Left ventricle myocardium inferior (tissue), 1 donor: ENCODE results near the gene AGAP1. TPM values are rescaled to one million over a fixed set of nuclear protein-coding genes. Genes with fewer than 3 reads are reported as not detected.

Experiments
- DNase-seq: peaks from one replicate; pipeline ENCODE4 v3.0.0-alpha.2; 2020
- H3K27ac ChIP-seq: fragments of 200-600 bp; replicated peaks from 2 replicates; pipeline ENCODE4 v1.8.0; 2021
- H3K27me3 ChIP-seq: fragments of 200-600 bp; 2 replicates; pipeline ENCODE4 v1.8.0; 2021; ENCODE audit warnings: low read depth
- H3K36me3 ChIP-seq: fragments of 200-600 bp; 2 replicates; pipeline ENCODE4 v1.8.0; 2021
- H3K4me1 ChIP-seq: fragments of 200-600 bp; 2 replicates; pipeline ENCODE4 v1.8.0; 2021
- H3K4me3 ChIP-seq: fragments of 200-600 bp; 2 replicates; pipeline ENCODE4 v1.8.0; 2021; ENCODE audit warnings: mild to moderate bottlenecking, moderate library complexity
- H3K9me3 ChIP-seq: fragments of 200-600 bp; replicated peaks from 2 replicates; pipeline ENCODE4 v1.8.0; 2021
- CTCF ChIP-seq: fragments of 200-600 bp; IDR thresholded peaks from 2 replicates; pipeline ENCODE4 v1.8.0; 2021; ENCODE audit warnings: antibody characterized with exemption, mild to moderate bottlenecking, borderline replicate concordance
- intact Hi-C: fragments of 100-400 bp; cut with micrococcal nuclease; formaldehyde crosslinking; loops from one replicate; pipeline ENCODE4 v1.11.0; 2022
- total RNA-seq: library from RNA; stranded (reverse); fragmentation: NEBNext Ultra II Directional; extraction: Animal tissue kit (Norgen Biotek cat#: 25700); gene quantifications from one replicate; pipeline ENCODE4 v1.2.1, GENCODE V29; 2021
- donor health status: DM: no; HTN: yes; CAD: no; lungs with severe emphysema.

AGAP1 gene
- total RNA-seq, 1 donor from 2014 or later = 18.1 TPM

GRCh38 chr2:235930701-235931100, 436.9 kb downstream of the AGAP1 start:
- intact Hi-C loops = no loop called here
- Histone ChIP-seq H3K4me1 (no peaks in the 10 kb centered on the region), H3K9me3 (peaks cover 2% of the 10 kb centered on the region), H3K4me3 (no peak overlapping the region), H3K27ac (no peak overlapping the region), H3K27me3 (no peaks in the 10 kb centered on the region), H3K36me3 (peaks cover 42% of the 10 kb centered on the region)
- no peak for DNase-seq
- no peak for TF ChIP-seq CTCF

GRCh38 chr2:235931676-235932075, 437.8 kb downstream of the AGAP1 start:
- peaks cover 48% of the 10 kb centered on the region for H3K36me3 ChIP-seq
- peaks cover 11% of the 10 kb centered on the region for H3K9me3 ChIP-seq
- DNase-seq = no peak
- no peak for TF ChIP-seq CTCF
- no peak overlapping the region for H3K27ac ChIP-seq
- intact Hi-C loops = no loop called here
- no peaks in the 10 kb centered on the region for H3K4me1 ChIP-seq
- H3K4me3 ChIP-seq = no peak overlapping the region
- H3K27me3 ChIP-seq = no peaks in the 10 kb centered on the region

GRCh38 chr2:235934059-235934773, 440.4 kb downstream of the AGAP1 start:
- Histone ChIP-seq H3K27ac (no peak overlapping the region), H3K4me3 (no peak overlapping the region), H3K4me1 (no peaks in the 10 kb centered on the region), H3K27me3 (no peaks in the 10 kb centered on the region), H3K36me3 (peaks cover 44% of the 10 kb centered on the region), H3K9me3 (peaks cover 11% of the 10 kb centered on the region)
- TF ChIP-seq CTCF = no peak
- no peak for DNase-seq
- intact Hi-C loops = no loop called here

- no peak for DNase-seq
- Histone ChIP-seq H3K9me3 (peaks cover 11% of the 10 kb centered on the region), H3K27me3 (no peaks in the 10 kb centered on the region), H3K27ac (no peak overlapping the region), H3K4me1 (no peaks in the 10 kb centered on the region), H3K36me3 (peaks cover 44% of the 10 kb centered on the region), H3K4me3 (no peak overlapping the region)
- intact Hi-C loops = no loop called here
- TF ChIP-seq CTCF = no peak
Measured at GRCh38 chr2:235934774-235935484, 441.1 kb downstream of the AGAP1 start.

- no peak for TF ChIP-seq CTCF
- H3K27me3 ChIP-seq = no peaks in the 10 kb centered on the region
- H3K36me3 ChIP-seq = peaks cover 38% of the 10 kb centered on the region
- H3K4me1 ChIP-seq = no peaks in the 10 kb centered on the region
- no peak overlapping the region for H3K27ac ChIP-seq
- DNase-seq = no peak
- peaks cover 11% of the 10 kb centered on the region for H3K9me3 ChIP-seq
- intact Hi-C loops = no loop called here
- H3K4me3 ChIP-seq = no peak overlapping the region
Measured at GRCh38 chr2:235935773-235936172, 441.9 kb downstream of the AGAP1 start.
